ENCODE data around the gene PLEKHG4B. TPM values are rescaled to one million over a fixed set of nuclear protein-coding genes. Genes with fewer than 3 reads are reported as not detected.
"Not testable (repeated sequence)": the region's sequence is repeated elsewhere in the genome, so short reads cannot be mapped to it uniquely, and the experiment has no call there.

Gene PLEKHG4B
- total RNA-seq, 1 donor from 2014 or later, result not detected

- H3K27ac Mint-ChIP-seq, result no peak overlapping the region
- H3K27me3 Mint-ChIP-seq, result no peaks in the 10 kb centered on the region
- H3K4me3 Mint-ChIP-seq, result no peak overlapping the region
- peaks cover 69% of the 10 kb centered on the region for H3K36me3 Mint-ChIP-seq (ENCODE audit: low read depth)
- H3K9me3 Mint-ChIP-seq, result no peaks in the 10 kb centered on the region
- H3K4me1 Mint-ChIP-seq, result peaks cover 4% of the 10 kb centered on the region
- intact Hi-C loops (cut with micrococcal nuclease), result no loop called here
- DNase-seq, result no peak
These were observed 138.7 kb downstream of the PLEKHG4B start for GRCh38 chr5:230711-231110.

- H3K27ac Mint-ChIP-seq, result peak overlapping the region; percentile 32
- H3K9me3 Mint-ChIP-seq, result no peaks in the 10 kb centered on the region
- no peak overlapping the region for H3K4me3 Mint-ChIP-seq
- no peak for DNase-seq
- intact Hi-C loops (cut with micrococcal nuclease), result no loop called here
- H3K27me3 Mint-ChIP-seq, result no peaks in the 10 kb centered on the region
- H3K36me3 Mint-ChIP-seq (ENCODE audit: low read depth), result peaks cover 71% of the 10 kb centered on the region
- peaks cover 4% of the 10 kb centered on the region for H3K4me1 Mint-ChIP-seq
These were observed 139.7 kb downstream of the PLEKHG4B start for GRCh38 chr5:231661-232060.

- intact Hi-C loops (cut with micrococcal nuclease); H3K4me1 Mint-ChIP-seq; H3K4me3 Mint-ChIP-seq; DNase-seq; H3K27me3 Mint-ChIP-seq; H3K9me3 Mint-ChIP-seq; H3K27ac Mint-ChIP-seq: not testable (repeated sequence)
- H3K36me3 Mint-ChIP-seq (ENCODE audit: low read depth), result peaks cover 65% of the 10 kb centered on the region
These were observed 141.5 kb downstream of the PLEKHG4B start for GRCh38 chr5:233426-233825.

- H3K27me3 Mint-ChIP-seq, result no peaks in the 10 kb centered on the region
These were observed 142.5 kb downstream of the PLEKHG4B start for GRCh38 chr5:234450-234849.

GRCh38 chr5:235527-235926 lies 143.6 kb downstream of the PLEKHG4B start:
- H3K27me3 Mint-ChIP-seq; DNase-seq; intact Hi-C loops (cut with micrococcal nuclease); H3K9me3 Mint-ChIP-seq; H3K4me1 Mint-ChIP-seq; H3K27ac Mint-ChIP-seq; H3K4me3 Mint-ChIP-seq: not testable (repeated sequence)
- peaks cover 70% of the 10 kb centered on the region for H3K36me3 Mint-ChIP-seq (ENCODE audit: low read depth)

More at GRCh38 chr5:234450-234849, 142.5 kb downstream of the PLEKHG4B start:
- H3K36me3 Mint-ChIP-seq (ENCODE audit: low read depth), result peaks cover 65% of the 10 kb centered on the region
- no peak overlapping the region for H3K4me3 Mint-ChIP-seq
- no peak overlapping the region for H3K27ac Mint-ChIP-seq
- DNase-seq, result no peak
- H3K4me1 Mint-ChIP-seq, result peaks cover 4% of the 10 kb centered on the region
- H3K9me3 Mint-ChIP-seq, result no peaks in the 10 kb centered on the region
- intact Hi-C loops (cut with micrococcal nuclease), result no loop called here

GRCh38 chr5:237931-238330 lies 146.0 kb downstream of the PLEKHG4B start:
- H3K4me3 Mint-ChIP-seq; H3K4me1 Mint-ChIP-seq; intact Hi-C loops (cut with micrococcal nuclease); H3K9me3 Mint-ChIP-seq; DNase-seq; H3K27me3 Mint-ChIP-seq: not testable (repeated sequence)
- Mint-ChIP-seq H3K36me3 (ENCODE audit: low read depth) (peaks cover 73% of the 10 kb centered on the region), H3K27ac (peak overlapping the region; percentile 40)

Other genes with a start within 250 kb of the PLEKHG4B start
- gene LRRC14B, start 99.3 kb downstream of the PLEKHG4B start, total RNA-seq, result not detected in 2 replicates
- gene CCDC127, start 126.0 kb downstream of the PLEKHG4B start, total RNA-seq, result 7.1 and 7.7 TPM in 2 replicates
- gene SDHA, start 126.2 kb downstream of the PLEKHG4B start, total RNA-seq, result 147 and 150 TPM in 2 replicates
- 118 and 119 TPM in 2 replicates for gene PDCD6, start 179.5 kb downstream of the PLEKHG4B start, total RNA-seq
- gene AHRR, start 229.5 kb downstream of the PLEKHG4B start, total RNA-seq, result 25.8 and 26.0 TPM in 2 replicates